ENCODE data around the gene ESAM.

GRCh38 chr11:124707829-124708228 lies 54.3 kb downstream of the ESAM start:
- TF ChIP-seq CTCF (IDR thresholded peaks at IDR 0.05) = no peak
- no peak for TF ChIP-seq POLR2A (IDR thresholded peaks at IDR 0.05)

Data from right lobe of liver (tissue), 4 donors.